ENCODE data around the gene SLC36A2. TPM values are rescaled to one million over a fixed set of nuclear protein-coding genes. Genes with fewer than 3 reads are reported as not detected.

SLC36A2 gene
- total and polyA plus RNA-seq, 4 donors: not detected

GRCh38 chr5:151317871-151318270 is 29.5 kb downstream of the SLC36A2 start:
- Histone ChIP-seq H3K27me3 (ENCODE audit: control insufficient read depth in 4 of 4, insufficient read depth in 4 of 4, low read length in 3 of 4) (no peaks in the 10 kb centered on the region), H3K4me3 (ENCODE audit: low read depth in 1 of 3, low read length in 3 of 3) (no peak overlapping the region), H3K27ac (ENCODE audit: low read depth in 1 of 2, low read length in 2 of 2) (no peak overlapping the region), H3K4me1 (ENCODE audit: control insufficient read depth in 4 of 4, insufficient read depth in 4 of 4, low read length in 3 of 4) (no peaks in the 10 kb centered on the region), H3K9ac (ENCODE audit: low read depth in 1 of 2, low read length in 2 of 2) (no peak overlapping the region), H3K36me3 (ENCODE audit: control insufficient read depth in 4 of 4, insufficient read depth in 3 of 4, low read depth in 1 of 4, low read length in 3 of 4) (no peaks in the 10 kb centered on the region), H3K9me3 (ENCODE audit: control insufficient read depth in 4 of 4, low read length in 3 of 4) (no peaks in the 10 kb centered on the region)
- no peak for TF ChIP-seq YY1 (IDR thresholded peaks at IDR 0.05)
- no peak for DNase-seq (ENCODE audit: low spot score)
- 69% methylated on average over 2 of the region's 2 CpGs for WGBS

- no peak for TF ChIP-seq REST (IDR thresholded peaks at IDR 0.05)
- no peak for TF ChIP-seq HNF4G (IDR thresholded peaks at IDR 0.05)
- TF ChIP-seq CTCF (IDR thresholded peaks at IDR 0.05; ENCODE audit: low read depth, low read length, missing input control): peak; percentile 88
- TF ChIP-seq RAD21 (IDR thresholded peaks at IDR 0.05): peak; percentile 88 to 90
- Histone ChIP-seq H3K4me3 (ENCODE audit: low read depth in 1 of 3, low read length in 3 of 3) (no peak overlapping the region), H3K27me3 (ENCODE audit: control insufficient read depth in 4 of 4, insufficient read depth in 4 of 4, low read length in 3 of 4) (no peaks in the 10 kb centered on the region), H3K27ac (ENCODE audit: low read depth in 1 of 2, low read length in 2 of 2) (no peak overlapping the region), H3K36me3 (ENCODE audit: control insufficient read depth in 4 of 4, insufficient read depth in 3 of 4, low read depth in 1 of 4, low read length in 3 of 4) (no peaks in the 10 kb centered on the region), H3K9ac (ENCODE audit: low read depth in 1 of 2, low read length in 2 of 2) (no peak overlapping the region), H3K4me1 (ENCODE audit: control insufficient read depth in 4 of 4, insufficient read depth in 4 of 4, low read length in 3 of 4) (no peaks in the 10 kb centered on the region), H3K9me3 (ENCODE audit: control insufficient read depth in 4 of 4, low read length in 3 of 4) (no peaks in the 10 kb centered on the region)
- WGBS: 45% methylated on average over 8 of the region's 8 CpGs
- DNase-seq (ENCODE audit: low spot score): peak; percentile 72
Observed at GRCh38 chr5:151315998-151316597, 31.3 kb downstream of the SLC36A2 start.

- Histone ChIP-seq H3K4me1 (ENCODE audit: control insufficient read depth in 4 of 4, insufficient read depth in 4 of 4, low read length in 3 of 4) (no peaks in the 10 kb centered on the region), H3K27ac (ENCODE audit: low read depth in 1 of 2, low read length in 2 of 2) (no peak overlapping the region), H3K9ac (ENCODE audit: low read depth in 1 of 2, low read length in 2 of 2) (no peak overlapping the region), H3K36me3 (ENCODE audit: control insufficient read depth in 4 of 4, insufficient read depth in 3 of 4, low read depth in 1 of 4, low read length in 3 of 4) (no peaks in the 10 kb centered on the region), H3K9me3 (ENCODE audit: control insufficient read depth in 4 of 4, low read length in 3 of 4) (no peaks in the 10 kb centered on the region), H3K27me3 (ENCODE audit: control insufficient read depth in 4 of 4, insufficient read depth in 4 of 4, low read length in 3 of 4) (no peaks in the 10 kb centered on the region), H3K4me3 (ENCODE audit: low read depth in 1 of 3, low read length in 3 of 3) (no peak overlapping the region)
- TF ChIP-seq ZBTB33 (IDR thresholded peaks at IDR 0.05) (no peak), NR2F2 (IDR thresholded peaks at IDR 0.05) (no peak), MAX (IDR thresholded peaks at IDR 0.05) (no peak), SP1 (IDR thresholded peaks at IDR 0.05) (no peak), CTCF (IDR thresholded peaks at IDR 0.05; ENCODE audit: low read depth, low read length, missing input control) (no peak), FOXA2 (IDR thresholded peaks at IDR 0.05) (no peak), RXRA (IDR thresholded peaks at IDR 0.05) (no peak), ATF3 (IDR thresholded peaks at IDR 0.05) (no peak), EGR1 (IDR thresholded peaks at IDR 0.05; ENCODE audit: low read depth in 2 of 2) (no peak), TAF1 (conservative IDR thresholded peaks at IDR 0.05) (no peak), FOXA1 (IDR thresholded peaks at IDR 0.05) (no peak)
- WGBS: 59% methylated on average over 2 of the region's 2 CpGs
- no peak for DNase-seq (ENCODE audit: low spot score)
Observed at GRCh38 chr5:151313357-151313756, 34.0 kb downstream of the SLC36A2 start.
